Upper lobe of right lung (tissue), 1 donor: ENCODE data around the gene DCUN1D1. TPM values are rescaled to one million over a fixed set of nuclear protein-coding genes. Genes with fewer than 3 reads are reported as not detected.

Experiments used
- ATAC-seq: fragments of 200-7000 bp; cut with Tn5 transposase; one replicate; pipeline ENCODE4 v1.9.1; 2020; ENCODE audit warnings: mild to moderate bottlenecking, moderate library complexity
- DNase-seq: peaks from one replicate; pipeline ENCODE4 v3.0.0-alpha.2; 2020
- H3K27ac ChIP-seq: fragments of 200-600 bp; one replicate; pipeline ENCODE4 v1.8.0; 2022
- H3K27me3 ChIP-seq: fragments of 200-600 bp; one replicate; pipeline ENCODE4 v1.8.0; 2022; ENCODE audit warnings: mild to moderate bottlenecking
- H3K36me3 ChIP-seq: fragments of 200-600 bp; one replicate; pipeline ENCODE4 v1.8.0; 2022
- H3K4me1 ChIP-seq: fragments of 200-600 bp; one replicate; pipeline ENCODE4 v1.8.0; 2022
- H3K4me3 ChIP-seq: fragments of 200-600 bp; one replicate; pipeline ENCODE4 v1.8.0; 2022; ENCODE audit warnings: mild to moderate bottlenecking
- H3K9me3 ChIP-seq: fragments of 200-600 bp; one replicate; pipeline ENCODE4 v1.8.0; 2022
- intact Hi-C: fragments of 100-400 bp; cut with DNase I; formaldehyde crosslinking; loops from one replicate; pipeline ENCODE4 v1.11.0; 2022
- total RNA-seq: library from RNA; stranded (reverse); fragmentation: NEBNext Ultra II Directional; extraction: Animal tissue kit (Norgen Biotek cat#: 25700); gene quantifications from one replicate; pipeline ENCODE4 v1.2.1, GENCODE V29; 2021
- TF ChIP-seq, protein P1 (sequence below): fragments of 200-600 bp; IDR thresholded peaks from one replicate; pipeline ENCODE4 v1.8.0; 2022; ENCODE audit warnings: antibody characterized with exemption
- donor health status: DM: no; HTN: yes; CAD: no; lungs with severe emphysema.

The DCUN1D1 gene
- total RNA-seq, 1 donor from 2014 or later, result 49.9 TPM

GRCh38 chr3:182972387-182972786, 8.0 kb downstream of the DCUN1D1 start:
- Histone ChIP-seq H3K27ac (no peak overlapping the region), H3K36me3 (no peaks in the 10 kb centered on the region), H3K4me3 (no peak overlapping the region), H3K4me1 (peaks cover 19% of the 10 kb centered on the region), H3K27me3 (no peaks in the 10 kb centered on the region), H3K9me3 (no peaks in the 10 kb centered on the region)
- intact Hi-C loops, result no loop called here
- TF ChIP-seq, protein P1, sequence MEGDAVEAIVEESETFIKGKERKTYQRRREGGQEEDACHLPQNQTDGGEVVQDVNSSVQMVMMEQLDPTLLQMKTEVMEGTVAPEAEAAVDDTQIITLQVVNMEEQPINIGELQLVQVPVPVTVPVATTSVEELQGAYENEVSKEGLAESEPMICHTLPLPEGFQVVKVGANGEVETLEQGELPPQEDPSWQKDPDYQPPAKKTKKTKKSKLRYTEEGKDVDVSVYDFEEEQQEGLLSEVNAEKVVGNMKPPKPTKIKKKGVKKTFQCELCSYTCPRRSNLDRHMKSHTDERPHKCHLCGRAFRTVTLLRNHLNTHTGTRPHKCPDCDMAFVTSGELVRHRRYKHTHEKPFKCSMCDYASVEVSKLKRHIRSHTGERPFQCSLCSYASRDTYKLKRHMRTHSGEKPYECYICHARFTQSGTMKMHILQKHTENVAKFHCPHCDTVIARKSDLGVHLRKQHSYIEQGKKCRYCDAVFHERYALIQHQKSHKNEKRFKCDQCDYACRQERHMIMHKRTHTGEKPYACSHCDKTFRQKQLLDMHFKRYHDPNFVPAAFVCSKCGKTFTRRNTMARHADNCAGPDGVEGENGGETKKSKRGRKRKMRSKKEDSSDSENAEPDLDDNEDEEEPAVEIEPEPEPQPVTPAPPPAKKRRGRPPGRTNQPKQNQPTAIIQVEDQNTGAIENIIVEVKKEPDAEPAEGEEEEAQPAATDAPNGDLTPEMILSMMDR, result no peak
- ATAC-seq (no peak), DNase-seq (no peak)

DNA sequence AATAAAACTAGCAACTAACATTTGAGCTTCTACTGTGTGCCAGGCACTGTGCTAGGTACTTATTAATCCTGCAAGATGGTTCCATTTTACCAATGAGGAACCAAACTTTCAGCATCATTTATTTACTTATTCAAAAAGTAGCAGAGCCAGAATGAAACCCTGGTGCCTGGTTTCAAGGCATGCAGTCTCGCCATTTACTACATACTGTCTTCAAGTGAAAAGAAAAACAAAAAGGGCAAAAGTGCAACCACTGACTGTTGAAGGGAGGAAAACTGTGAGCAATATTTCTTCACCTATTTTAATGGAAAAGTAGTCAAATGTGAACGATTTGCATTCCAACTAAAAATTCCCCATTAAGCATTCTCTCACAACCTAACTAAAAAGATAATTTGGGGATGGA, 8.7 kb downstream of the DCUN1D1 start:
- TF ChIP-seq, protein P1, result no peak
- no peaks in the 10 kb centered on the region for H3K9me3 ChIP-seq
- ATAC-seq (no peak), DNase-seq (no peak)
- H3K27ac ChIP-seq, result no peak overlapping the region
- no peaks in the 10 kb centered on the region for H3K36me3 ChIP-seq
- no peak overlapping the region for H3K4me3 ChIP-seq
- H3K4me1 ChIP-seq, result peaks cover 21% of the 10 kb centered on the region
- intact Hi-C loops, result no loop called here
- H3K27me3 ChIP-seq, result no peaks in the 10 kb centered on the region

GRCh38 chr3:182970811-182971418, 9.4 kb downstream of the DCUN1D1 start:
- Histone ChIP-seq H3K9me3 (no peaks in the 10 kb centered on the region), H3K27ac (no peak overlapping the region), H3K27me3 (no peaks in the 10 kb centered on the region), H3K4me3 (no peak overlapping the region), H3K4me1 (peaks cover 21% of the 10 kb centered on the region), H3K36me3 (no peaks in the 10 kb centered on the region)
- DNase-seq (no peak), ATAC-seq (no peak)
- intact Hi-C loops, result no loop called here
- TF ChIP-seq, protein P1, result no peak

- H3K27me3 ChIP-seq, result no peaks in the 10 kb centered on the region
- no peaks in the 10 kb centered on the region for H3K36me3 ChIP-seq
- no peak overlapping the region for H3K27ac ChIP-seq
- peaks cover 21% of the 10 kb centered on the region for H3K4me1 ChIP-seq
- no peak overlapping the region for H3K4me3 ChIP-seq
- TF ChIP-seq, protein P1, result no peak
- DNase-seq (no peak), ATAC-seq (no peak)
- intact Hi-C loops, result no loop called here
- H3K9me3 ChIP-seq, result no peaks in the 10 kb centered on the region
Measured at GRCh38 chr3:182969853-182970252, 10.5 kb downstream of the DCUN1D1 start.

DNA sequence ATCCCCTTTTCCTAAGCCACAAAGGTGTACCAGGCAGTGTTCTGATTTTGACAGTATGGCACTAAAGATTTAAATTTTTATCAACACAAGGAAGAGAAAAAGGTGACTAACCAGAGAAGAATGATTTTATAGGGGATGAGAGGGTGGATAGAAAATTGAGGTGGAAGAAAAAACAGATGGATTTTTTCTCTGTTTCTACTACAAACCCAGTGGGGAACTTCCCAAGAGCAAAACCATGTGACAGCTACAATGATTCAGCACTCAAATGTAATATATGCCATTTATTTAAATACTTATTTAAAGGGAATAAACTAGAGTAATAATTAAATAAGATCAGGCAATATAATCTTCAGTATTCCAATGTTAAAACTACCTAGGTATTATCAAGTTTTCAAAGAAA, 11.1 kb downstream of the DCUN1D1 start:
- Histone ChIP-seq H3K27me3 (no peaks in the 10 kb centered on the region), H3K27ac (no peak overlapping the region), H3K4me1 (peaks cover 21% of the 10 kb centered on the region), H3K4me3 (no peak overlapping the region), H3K36me3 (no peaks in the 10 kb centered on the region), H3K9me3 (no peaks in the 10 kb centered on the region)
- DNase-seq, result no peak
- TF ChIP-seq, protein P1, result no peak
- intact Hi-C loops, result no loop called here
- no peak for ATAC-seq
